PFSK-1 (cell line): ENCODE measurements around the gene CDPF1.

ENCODE experiments used
- POLR2AphosphoS5 ChIP-seq: IDR thresholded peaks from 2 replicates; pipeline ENCODE4 v1.6.1; 2012; ENCODE audit warnings: low read depth, mild to moderate bottlenecking, control low read depth, low read length, moderate library complexity
- SIN3A ChIP-seq: IDR thresholded peaks from 2 replicates; pipeline ENCODE4 v1.6.1; 2012; ENCODE audit warnings: mild to moderate bottlenecking, low read length, moderate library complexity, borderline replicate concordance; ENCODE audit not compliant: insufficient read depth
- TF ChIP-seq, protein P1 (sequence below), 2 experiments: IDR thresholded peaks; 2 replicates each; pipeline versions ENCODE4 v1.6.1 to v1.8.0; 2011 to 2012; ENCODE audit warnings: low read depth in 2 of 2, low read length in 2 of 2, control low read depth in 1 of 2, inconsistent platforms in 1 of 2, mild to moderate bottlenecking in 1 of 2, moderate library complexity in 1 of 2; ENCODE audit not compliant: insufficient read depth in 1 of 2

DNA sequence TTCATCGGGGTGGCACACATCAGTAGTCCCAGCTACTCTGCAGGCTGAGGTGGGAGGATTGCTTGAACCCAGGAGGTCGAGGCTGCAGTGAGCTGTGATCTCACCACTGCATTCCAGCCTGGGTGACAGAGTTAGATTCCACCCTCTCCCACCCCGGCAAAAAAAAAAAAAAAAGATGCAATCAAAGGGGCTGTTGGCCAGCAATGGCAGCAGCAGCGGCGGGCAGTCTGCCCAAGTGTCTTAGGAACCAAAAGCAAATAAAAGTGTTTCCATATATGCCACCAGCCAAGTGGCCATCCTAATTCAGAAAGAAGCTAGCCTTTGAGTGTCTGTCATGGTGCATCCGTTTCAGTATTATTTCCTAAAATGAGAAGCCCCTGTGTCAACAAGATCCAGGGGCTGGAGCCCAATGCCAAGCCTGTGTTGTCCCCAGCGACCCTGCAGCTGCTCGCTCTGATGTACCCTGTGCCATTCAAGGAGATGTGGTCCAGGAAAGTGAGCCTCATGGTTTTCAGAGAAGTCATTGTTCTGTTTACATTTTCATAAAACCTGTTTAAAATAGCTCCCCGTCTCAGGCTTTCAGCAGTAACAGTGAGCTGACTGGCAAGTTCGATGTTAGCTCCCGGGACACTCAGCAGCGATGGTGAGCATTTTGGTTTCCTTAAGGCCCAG is 12.5 kb downstream of the CDPF1 start:
- TF ChIP-seq, protein P1, sequence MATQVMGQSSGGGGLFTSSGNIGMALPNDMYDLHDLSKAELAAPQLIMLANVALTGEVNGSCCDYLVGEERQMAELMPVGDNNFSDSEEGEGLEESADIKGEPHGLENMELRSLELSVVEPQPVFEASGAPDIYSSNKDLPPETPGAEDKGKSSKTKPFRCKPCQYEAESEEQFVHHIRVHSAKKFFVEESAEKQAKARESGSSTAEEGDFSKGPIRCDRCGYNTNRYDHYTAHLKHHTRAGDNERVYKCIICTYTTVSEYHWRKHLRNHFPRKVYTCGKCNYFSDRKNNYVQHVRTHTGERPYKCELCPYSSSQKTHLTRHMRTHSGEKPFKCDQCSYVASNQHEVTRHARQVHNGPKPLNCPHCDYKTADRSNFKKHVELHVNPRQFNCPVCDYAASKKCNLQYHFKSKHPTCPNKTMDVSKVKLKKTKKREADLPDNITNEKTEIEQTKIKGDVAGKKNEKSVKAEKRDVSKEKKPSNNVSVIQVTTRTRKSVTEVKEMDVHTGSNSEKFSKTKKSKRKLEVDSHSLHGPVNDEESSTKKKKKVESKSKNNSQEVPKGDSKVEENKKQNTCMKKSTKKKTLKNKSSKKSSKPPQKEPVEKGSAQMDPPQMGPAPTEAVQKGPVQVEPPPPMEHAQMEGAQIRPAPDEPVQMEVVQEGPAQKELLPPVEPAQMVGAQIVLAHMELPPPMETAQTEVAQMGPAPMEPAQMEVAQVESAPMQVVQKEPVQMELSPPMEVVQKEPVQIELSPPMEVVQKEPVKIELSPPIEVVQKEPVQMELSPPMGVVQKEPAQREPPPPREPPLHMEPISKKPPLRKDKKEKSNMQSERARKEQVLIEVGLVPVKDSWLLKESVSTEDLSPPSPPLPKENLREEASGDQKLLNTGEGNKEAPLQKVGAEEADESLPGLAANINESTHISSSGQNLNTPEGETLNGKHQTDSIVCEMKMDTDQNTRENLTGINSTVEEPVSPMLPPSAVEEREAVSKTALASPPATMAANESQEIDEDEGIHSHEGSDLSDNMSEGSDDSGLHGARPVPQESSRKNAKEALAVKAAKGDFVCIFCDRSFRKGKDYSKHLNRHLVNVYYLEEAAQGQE (IDR thresholded peaks at IDR 0.05; ENCODE audit: insufficient read depth in 1 of 2, low read depth in 2 of 2, low read length in 2 of 2) = no peak
- TF ChIP-seq SIN3A (no peak), POLR2AphosphoS5 (no peak)
